EL (cell line): ENCODE results near the gene NUCKS1.
"Not testable (repeated sequence)": the region's sequence is repeated elsewhere in the genome, so short reads cannot be mapped to it uniquely, and the experiment has no call there.

ENCODE experiments used
- DNase-seq: peaks from one replicate; pipeline ENCODE4 v3.0.0-alpha.2; 2016

The NUCKS1 gene

GRCh38 chr1:205726619-205727125 is 23.3 kb downstream of the NUCKS1 start:
- no peak for DNase-seq

GRCh38 chr1:205725514-205725913 is 24.5 kb downstream of the NUCKS1 start:
- no peak for DNase-seq

- DNase-seq = not testable (repeated sequence)
Observed at GRCh38 chr1:205720740-205721139, 29.2 kb downstream of the NUCKS1 start.

- DNase-seq = no peak
Observed at GRCh38 chr1:205719762-205720161, 30.2 kb downstream of the NUCKS1 start.

DNA sequence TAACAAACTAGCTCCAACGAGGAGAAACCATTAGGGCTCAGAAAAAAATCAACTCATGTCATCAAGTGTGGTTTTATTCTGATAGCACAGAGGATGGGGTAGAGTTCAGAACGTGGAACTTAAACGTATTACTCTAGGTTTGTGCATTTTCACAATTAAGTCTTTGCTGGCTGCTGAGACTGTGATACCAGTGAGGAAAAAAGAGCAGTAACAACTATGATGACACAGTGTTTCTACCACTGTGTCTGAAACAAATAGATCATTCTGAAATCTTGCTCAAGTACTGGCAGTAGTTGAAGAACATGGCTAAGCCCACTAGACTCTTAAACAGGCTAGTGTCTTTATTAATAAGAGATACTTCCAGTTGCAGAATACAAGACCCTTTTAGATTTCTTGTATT is 31.0 kb downstream of the NUCKS1 start:
- DNase-seq = no peak

- DNase-seq = no peak
Observed at GRCh38 chr1:205716371-205717132, 33.4 kb downstream of the NUCKS1 start.

GRCh38 chr1:205715628-205716027 is 34.4 kb downstream of the NUCKS1 start:
- no peak for DNase-seq

DNA sequence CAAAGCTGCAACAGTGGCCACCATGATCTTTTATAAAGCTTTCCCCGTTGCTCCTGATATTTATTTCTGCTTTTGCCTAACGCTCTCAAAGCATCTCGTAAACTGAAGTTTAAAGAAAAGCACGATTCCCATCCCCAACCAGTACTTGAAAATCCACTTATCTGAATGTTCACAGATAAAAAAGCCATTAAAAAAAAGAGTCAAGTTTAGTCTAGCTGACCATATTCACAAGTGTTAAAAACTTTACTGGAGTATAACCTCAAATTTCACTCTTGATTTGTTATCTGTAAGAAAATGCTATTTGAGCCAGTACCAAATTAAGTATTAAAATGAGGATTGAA is 35.1 kb downstream of the NUCKS1 start:
- DNase-seq = no peak

DNA sequence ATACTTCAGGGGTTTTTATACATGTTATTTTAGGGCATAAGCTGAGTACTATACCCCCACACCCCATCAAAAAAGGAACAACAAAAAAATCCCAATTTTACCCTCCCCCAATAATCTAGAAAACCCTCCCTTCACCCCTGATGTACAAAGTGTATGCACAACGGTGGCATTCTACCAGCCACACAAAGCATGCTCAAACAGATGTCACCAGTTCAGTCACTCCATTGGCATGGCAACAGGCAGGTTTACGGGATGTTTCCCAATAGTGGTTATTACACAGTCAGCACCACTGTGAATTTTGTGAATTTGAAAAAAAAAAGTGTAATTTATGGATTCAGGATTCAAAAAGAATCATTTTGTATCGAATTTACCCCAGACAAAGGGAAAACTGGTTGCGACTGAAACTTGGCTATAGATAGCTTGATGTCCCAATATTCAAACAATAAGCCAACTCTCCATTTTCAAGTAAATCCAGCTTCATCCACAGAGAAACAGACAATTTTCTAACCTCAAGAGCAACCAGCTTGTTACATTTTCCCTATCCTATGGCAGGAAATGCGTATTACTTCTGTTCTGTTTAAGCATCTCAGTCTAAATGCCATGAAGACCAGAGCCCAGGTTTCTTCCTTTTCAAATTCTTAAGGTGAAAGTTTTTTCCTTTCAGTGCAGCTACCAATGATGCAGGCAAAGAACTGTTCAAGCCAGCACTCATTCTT is 35.6 kb downstream of the NUCKS1 start:
- DNase-seq = peak; percentile 42

GRCh38 chr1:205711105-205712048 is 38.6 kb downstream of the NUCKS1 start:
- peak; percentile 73 for DNase-seq

DNA sequence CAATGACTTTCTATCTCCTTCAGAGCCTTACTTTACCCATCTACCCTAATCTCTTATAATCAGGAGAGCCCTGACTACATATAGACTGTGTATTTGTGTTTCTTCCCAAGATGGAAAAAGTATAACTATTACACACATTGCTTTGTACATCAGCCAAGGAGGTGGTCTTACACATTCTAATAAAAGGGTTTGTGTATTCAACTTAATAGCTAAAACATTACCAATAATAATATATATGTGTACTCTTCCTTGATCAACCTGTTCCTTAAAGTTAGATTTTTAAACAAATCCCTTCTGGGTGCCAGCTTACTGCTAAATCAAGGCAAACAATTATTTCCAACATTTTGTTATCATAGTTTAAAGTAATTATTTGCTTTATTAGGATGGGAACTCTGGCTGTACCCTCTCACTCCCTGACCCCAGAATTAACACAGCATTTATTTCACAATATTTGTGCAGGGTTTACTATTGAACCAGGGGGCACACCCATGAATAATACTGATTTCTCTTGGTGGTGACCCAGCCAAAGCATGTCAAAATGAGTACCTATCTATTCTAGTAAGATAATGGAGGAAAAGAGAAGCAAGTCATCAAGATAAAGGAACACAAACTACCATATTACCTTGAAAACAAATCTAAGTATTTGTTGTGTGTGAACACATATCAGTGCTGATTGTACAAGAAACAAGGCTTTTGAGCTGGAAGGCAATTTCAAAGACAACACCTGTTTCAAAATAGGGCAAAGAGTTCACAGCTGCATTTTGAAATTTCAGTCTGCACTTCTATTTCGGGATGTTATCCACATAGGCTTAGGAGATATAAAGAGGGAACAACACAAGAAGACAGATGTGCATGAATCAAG is 39.5 kb downstream of the NUCKS1 start:
- no peak for DNase-seq

DNA sequence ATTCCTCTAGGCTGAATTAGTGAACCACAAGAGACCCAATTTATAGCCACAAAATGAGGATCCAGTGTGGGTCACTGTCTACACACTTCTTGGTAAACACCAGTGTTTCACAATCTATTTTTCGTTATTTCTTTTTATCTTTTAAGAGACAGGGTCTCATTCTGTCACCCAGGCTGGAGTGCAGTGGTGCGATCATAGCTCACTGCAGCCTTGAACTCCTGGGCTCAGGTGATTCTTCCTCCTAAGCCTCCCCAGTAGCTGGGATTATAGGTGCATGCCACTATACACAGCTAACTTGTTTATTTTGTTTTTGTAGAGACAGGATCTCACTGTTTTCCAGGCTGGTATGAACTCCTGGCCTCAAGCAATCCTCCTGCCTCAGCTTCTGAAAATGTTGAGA is 40.3 kb downstream of the NUCKS1 start:
- no peak for DNase-seq

GRCh38 chr1:205709059-205709398 is 41.0 kb downstream of the NUCKS1 start:
- peak; percentile 59 for DNase-seq

GRCh38 chr1:205706601-205707502 is 43.1 kb downstream of the NUCKS1 start:
- DNase-seq = no peak

DNA sequence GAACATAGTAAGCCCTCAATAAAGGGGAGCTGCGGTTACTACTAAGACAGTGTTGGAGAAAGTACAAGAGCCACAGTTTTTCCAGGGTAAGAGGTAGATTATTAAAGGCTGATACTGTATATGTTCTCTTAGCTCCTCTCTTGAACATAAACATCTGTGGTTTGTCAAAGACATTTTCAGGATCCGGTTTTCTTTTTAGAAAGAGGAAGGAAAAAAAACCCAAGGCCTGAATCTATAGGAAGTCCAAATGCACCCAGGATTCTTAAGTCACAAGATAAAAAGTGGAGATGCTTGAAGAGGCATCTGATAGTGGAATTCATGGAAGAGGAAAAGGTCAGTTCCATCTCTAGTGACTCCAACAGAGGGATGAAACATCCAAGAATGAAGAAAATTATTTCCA is 45.1 kb downstream of the NUCKS1 start:
- DNase-seq = no peak

- no peak for DNase-seq
Observed at GRCh38 chr1:205703072-205703471, 46.9 kb downstream of the NUCKS1 start.

GRCh38 chr1:205701891-205702290 is 48.1 kb downstream of the NUCKS1 start:
- DNase-seq = no peak

GRCh38 chr1:205701420-205701819 is 48.6 kb downstream of the NUCKS1 start:
- no peak for DNase-seq

- no peak for DNase-seq
Observed at GRCh38 chr1:205700865-205701401, 49.0 kb downstream of the NUCKS1 start.

GRCh38 chr1:205699416-205699815 is 50.6 kb downstream of the NUCKS1 start:
- DNase-seq = no peak

GRCh38 chr1:205698921-205699320 is 51.1 kb downstream of the NUCKS1 start:
- no peak for DNase-seq
